Activated naive CD8-positive, alpha-beta T cell treated with anti-CD3 and anti-CD28 coated beads, Interleukin-2, amount 50 U/mL, for 24 hours (primary cell): ENCODE measurements around the gene NUP107.

Experiments used
- ATAC-seq: fragments of 150-1000 bp; cut with Tn5 transposase; one replicate; pipeline ENCODE4 v1.10.0; 2021
- DNase-seq: peaks from one replicate; pipeline ENCODE4 v3.0.0; 2021
- H3K27ac Mint-ChIP-seq: one replicate; pipeline ENCODE4 v1.8.0; 2021; ENCODE audit warnings: mild to moderate bottlenecking, mixed read lengths
- H3K27me3 Mint-ChIP-seq: one replicate; pipeline ENCODE4 v1.8.0; 2021; ENCODE audit warnings: mixed read lengths
- H3K36me3 Mint-ChIP-seq: one replicate; pipeline ENCODE4 v1.8.0; 2021; ENCODE audit warnings: low read depth, mixed read lengths
- H3K4me1 Mint-ChIP-seq: one replicate; pipeline ENCODE4 v1.8.0; 2021; ENCODE audit warnings: mixed read lengths
- H3K4me3 Mint-ChIP-seq: one replicate; pipeline ENCODE4 v1.8.0; 2021; ENCODE audit warnings: mild to moderate bottlenecking, moderate library complexity, mixed read lengths
- H3K9me3 Mint-ChIP-seq: one replicate; pipeline ENCODE4 v1.8.0; 2021; ENCODE audit warnings: mixed read lengths

The NUP107 gene

GRCh38 chr12:68791897-68792481, 105.2 kb downstream of the NUP107 start:
- DNase-seq (no peak), ATAC-seq (no peak)
- no peak overlapping the region for H3K27ac Mint-ChIP-seq
- no peaks in the 10 kb centered on the region for H3K27me3 Mint-ChIP-seq
- H3K4me1 Mint-ChIP-seq, result peaks cover 4% of the 10 kb centered on the region
- no peak overlapping the region for H3K4me3 Mint-ChIP-seq
- H3K36me3 Mint-ChIP-seq, result no peaks in the 10 kb centered on the region
- no peaks in the 10 kb centered on the region for H3K9me3 Mint-ChIP-seq

DNA sequence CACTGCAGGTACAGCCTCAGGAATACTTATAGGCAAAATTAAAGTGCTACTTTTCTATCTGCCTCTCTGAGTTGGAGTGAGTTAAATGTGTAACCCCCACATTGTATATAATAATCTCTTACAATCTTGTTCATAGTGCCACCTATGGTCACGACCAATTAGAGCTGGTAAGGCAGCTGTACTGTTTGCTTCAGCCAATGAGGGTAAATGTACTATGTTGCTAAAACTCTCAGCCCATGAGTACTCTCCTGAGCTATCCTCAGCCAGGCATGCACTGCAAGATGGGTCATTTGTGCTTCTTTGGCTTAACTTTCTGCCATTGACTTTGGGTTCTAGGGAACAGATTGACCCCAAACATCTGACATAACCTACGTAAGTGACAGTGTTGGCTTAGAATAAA, 106.2 kb downstream of the NUP107 start:
- Mint-ChIP-seq H3K4me1 (no peaks in the 10 kb centered on the region), H3K9me3 (no peaks in the 10 kb centered on the region), H3K27ac (no peak overlapping the region), H3K36me3 (no peaks in the 10 kb centered on the region), H3K4me3 (no peak overlapping the region), H3K27me3 (no peaks in the 10 kb centered on the region)
- DNase-seq (no peak), ATAC-seq (peak; percentile 92)

DNA sequence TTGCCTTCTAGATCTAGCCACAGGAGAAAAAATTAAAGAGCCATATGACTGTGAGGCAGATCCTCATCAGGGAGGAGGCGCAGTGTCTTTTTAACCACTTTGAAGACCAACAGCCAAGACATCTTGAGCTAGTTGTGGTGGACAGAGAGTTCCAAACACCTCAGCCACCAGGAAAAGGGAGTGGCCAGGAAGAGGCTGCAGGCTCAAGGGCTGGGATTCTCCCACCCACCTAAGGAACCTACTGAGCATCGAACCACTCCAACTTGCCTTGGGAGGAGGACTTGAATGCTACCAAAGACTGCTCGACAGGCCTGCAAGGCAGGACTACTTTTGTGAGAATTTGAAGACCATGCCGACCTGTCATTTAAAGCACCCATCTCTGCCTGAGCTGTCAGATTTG, 106.7 kb downstream of the NUP107 start:
- H3K4me1 Mint-ChIP-seq, result no peaks in the 10 kb centered on the region
- no peaks in the 10 kb centered on the region for H3K9me3 Mint-ChIP-seq
- H3K27ac Mint-ChIP-seq, result no peak overlapping the region
- H3K36me3 Mint-ChIP-seq, result no peaks in the 10 kb centered on the region
- ATAC-seq (no peak), DNase-seq (no peak)
- H3K4me3 Mint-ChIP-seq, result no peak overlapping the region
- H3K27me3 Mint-ChIP-seq, result no peaks in the 10 kb centered on the region

DNA sequence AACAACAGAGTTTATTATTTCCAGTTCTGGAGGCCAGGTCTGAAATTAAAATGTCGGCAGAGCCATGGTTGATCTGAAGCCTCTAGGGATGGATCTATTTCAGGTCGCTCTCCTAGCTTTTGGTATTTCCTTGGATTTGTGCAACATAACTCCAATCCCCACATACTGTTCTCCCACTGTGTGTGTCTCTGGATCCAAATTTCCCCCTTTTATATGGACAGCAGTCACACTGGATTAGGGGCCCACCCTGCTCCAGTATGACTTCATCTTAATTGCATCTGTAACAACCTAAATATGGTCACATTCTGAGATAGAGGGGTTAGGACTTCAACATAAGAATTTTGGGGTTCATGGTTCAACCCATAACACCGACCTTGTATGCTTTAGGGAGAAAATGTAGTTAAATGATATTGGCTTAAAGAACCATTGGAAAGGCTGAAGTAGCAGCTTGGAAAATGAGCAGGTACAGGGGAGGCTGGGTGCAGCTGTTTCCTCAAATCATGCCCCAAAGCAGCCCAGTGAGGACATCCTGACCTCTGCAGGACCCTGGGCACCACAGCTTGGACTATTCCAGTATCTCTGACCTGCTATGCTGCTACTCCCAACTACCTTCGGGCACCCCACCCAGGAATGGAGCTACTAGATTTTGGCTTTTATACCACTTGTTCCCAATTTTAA, 107.3 kb downstream of the NUP107 start:
- Mint-ChIP-seq H3K4me3 (no peak overlapping the region), H3K27me3 (no peaks in the 10 kb centered on the region), H3K36me3 (no peaks in the 10 kb centered on the region), H3K4me1 (no peaks in the 10 kb centered on the region), H3K9me3 (no peaks in the 10 kb centered on the region), H3K27ac (no peak overlapping the region)
- DNase-seq, result no peak
- no peak for ATAC-seq

GRCh38 chr12:68794653-68795251, 108.0 kb downstream of the NUP107 start:
- Mint-ChIP-seq H3K9me3 (no peaks in the 10 kb centered on the region), H3K4me3 (no peak overlapping the region), H3K4me1 (no peaks in the 10 kb centered on the region), H3K27ac (no peak overlapping the region), H3K36me3 (no peaks in the 10 kb centered on the region), H3K27me3 (no peaks in the 10 kb centered on the region)
- no peak for DNase-seq
- ATAC-seq, result no peak
